Left ventricle myocardium inferior (tissue), 1 donor: ENCODE data around the gene PGA4. TPM values are rescaled to one million over a fixed set of nuclear protein-coding genes. Genes with fewer than 3 reads are reported as not detected.
"Not testable (repeated sequence)": the region's sequence is repeated elsewhere in the genome, so short reads cannot be mapped to it uniquely, and the experiment has no call there.

ENCODE experiments used
- DNase-seq: peaks from one replicate; pipeline ENCODE4 v3.0.0-alpha.2; 2020
- H3K27ac ChIP-seq: fragments of 200-600 bp; replicated peaks from 2 replicates; pipeline ENCODE4 v1.8.0; 2021
- H3K27me3 ChIP-seq: fragments of 200-600 bp; 2 replicates; pipeline ENCODE4 v1.8.0; 2021; ENCODE audit warnings: low read depth
- H3K36me3 ChIP-seq: fragments of 200-600 bp; 2 replicates; pipeline ENCODE4 v1.8.0; 2021
- H3K4me1 ChIP-seq: fragments of 200-600 bp; 2 replicates; pipeline ENCODE4 v1.8.0; 2021
- H3K4me3 ChIP-seq: fragments of 200-600 bp; 2 replicates; pipeline ENCODE4 v1.8.0; 2021; ENCODE audit warnings: mild to moderate bottlenecking, moderate library complexity
- H3K9me3 ChIP-seq: fragments of 200-600 bp; replicated peaks from 2 replicates; pipeline ENCODE4 v1.8.0; 2021
- CTCF ChIP-seq: fragments of 200-600 bp; IDR thresholded peaks from 2 replicates; pipeline ENCODE4 v1.8.0; 2021; ENCODE audit warnings: antibody characterized with exemption, mild to moderate bottlenecking, borderline replicate concordance
- intact Hi-C: fragments of 100-400 bp; cut with micrococcal nuclease; formaldehyde crosslinking; loops from one replicate; pipeline ENCODE4 v1.11.0; 2022
- long read RNA-seq: library from polyadenylated mRNA; unstranded; transcript quantifications from one replicate; pipeline ENCODE4 v2.0.0, GENCODE V29; 2021
- total RNA-seq: library from RNA; stranded (reverse); fragmentation: NEBNext Ultra II Directional; extraction: Animal tissue kit (Norgen Biotek cat#: 25700); gene quantifications from one replicate; pipeline ENCODE4 v1.2.1, GENCODE V29; 2021
- donor health status: DM: no; HTN: yes; CAD: no; lungs with severe emphysema.

PGA4 gene
- 1.3 TPM for total RNA-seq
- long read RNA-seq = 0 reads

GRCh38 chr11:61222047-61222446 is at the start of gene PGA4:
Gene PGA4, plus strand, starts transcription at chr11:61222347. Its CDS starts 54 bp downstream, at chr11:61222401.
- H3K4me1 ChIP-seq, H3K27me3 ChIP-seq, intact Hi-C loops, H3K27ac ChIP-seq, DNase-seq, H3K4me3 ChIP-seq, H3K9me3 ChIP-seq, H3K36me3 ChIP-seq: not testable (repeated sequence)

GRCh38 chr11:61172356-61172755 is 49.8 kb upstream of the PGA4 start:
- Histone ChIP-seq H3K27ac (no peak overlapping the region), H3K4me3 (no peak overlapping the region), H3K27me3 (peaks cover 54% of the 10 kb centered on the region), H3K36me3 (no peaks in the 10 kb centered on the region), H3K4me1 (no peaks in the 10 kb centered on the region), H3K9me3 (peaks cover 4% of the 10 kb centered on the region)
- intact Hi-C loops = no loop called here
- no peak for TF ChIP-seq CTCF
- DNase-seq = no peak

- Histone ChIP-seq H3K4me3 (no peak overlapping the region), H3K27me3 (peaks cover 49% of the 10 kb centered on the region), H3K27ac (no peak overlapping the region), H3K9me3 (peaks cover 4% of the 10 kb centered on the region), H3K4me1 (no peaks in the 10 kb centered on the region), H3K36me3 (no peaks in the 10 kb centered on the region)
- no peak for DNase-seq
- no peak for TF ChIP-seq CTCF
- intact Hi-C loops = no loop called here
Measured at GRCh38 chr11:61172888-61173287, 49.3 kb upstream of the PGA4 start.

GRCh38 chr11:61173456-61173855 is 48.7 kb upstream of the PGA4 start:
- H3K36me3 ChIP-seq = no peaks in the 10 kb centered on the region
- no peak for DNase-seq
- no peak for TF ChIP-seq CTCF

GRCh38 chr11:61174273-61174672 is 47.9 kb upstream of the PGA4 start:
- intact Hi-C loops = no loop called here
- no peak for DNase-seq
- no peak overlapping the region for H3K27ac ChIP-seq
- no peak for TF ChIP-seq CTCF
- H3K4me1 ChIP-seq = no peaks in the 10 kb centered on the region
- H3K9me3 ChIP-seq = peaks cover 4% of the 10 kb centered on the region
- no peak overlapping the region for H3K4me3 ChIP-seq
- peaks cover 35% of the 10 kb centered on the region for H3K27me3 ChIP-seq
- no peaks in the 10 kb centered on the region for H3K36me3 ChIP-seq

More at GRCh38 chr11:61173456-61173855, 48.7 kb upstream of the PGA4 start:
- H3K4me1 ChIP-seq = no peaks in the 10 kb centered on the region
- no peak overlapping the region for H3K27ac ChIP-seq
- peaks cover 43% of the 10 kb centered on the region for H3K27me3 ChIP-seq
- H3K4me3 ChIP-seq = no peak overlapping the region
- intact Hi-C loops = no loop called here
- H3K9me3 ChIP-seq = peaks cover 4% of the 10 kb centered on the region

GRCh38 chr11:61174949-61175348 is 47.2 kb upstream of the PGA4 start:
- DNase-seq = no peak
- H3K27me3 ChIP-seq = peaks cover 30% of the 10 kb centered on the region

More at GRCh38 chr11:61174949-61175348, 47.2 kb upstream of the PGA4 start:
- no peak overlapping the region for H3K27ac ChIP-seq
- no peaks in the 10 kb centered on the region for H3K4me1 ChIP-seq
- intact Hi-C loops = no loop called here
- peaks cover 4% of the 10 kb centered on the region for H3K9me3 ChIP-seq
- TF ChIP-seq CTCF = no peak
- no peaks in the 10 kb centered on the region for H3K36me3 ChIP-seq
- H3K4me3 ChIP-seq = no peak overlapping the region
